Hepatocyte (in vitro differentiated cells): ENCODE data around the gene HPX.

Source experiments
- CTCF ChIP-seq: fragments of 200-600 bp; sonication (generic); IDR thresholded peaks from 2 replicates; pipeline ENCODE4 v1.5.1; 2016; ENCODE audit warnings: antibody characterized with exemption, mild to moderate bottlenecking; ENCODE audit not compliant: poor library complexity
- EZH2 ChIP-seq: fragments of 200-600 bp; sonication (generic); IDR thresholded peaks from 2 replicates; pipeline ENCODE4 v1.6.1; 2016; ENCODE audit warnings: antibody characterized with exemption, mild to moderate bottlenecking, borderline replicate concordance

- no peak for TF ChIP-seq CTCF
- no peak for TF ChIP-seq EZH2
Measured at GRCh38 chr11:6433998-6434660, 6.7 kb downstream of the HPX start.
